GM21528 (cell line): ENCODE data around the gene RHOA.
A peak's percentile ranks its signal among the peaks of the same experiment; 100 is the strongest.
"Not testable (repeated sequence)": the region's sequence is repeated elsewhere in the genome, so short reads cannot be mapped to it uniquely, and the experiment has no call there.

Experiments used
- ATAC-seq: cut with Tn5 transposase; IDR thresholded peaks from one replicate; pipeline ENCODE4 v1.9.1; 2021; ENCODE audit warnings: mild to moderate bottlenecking, moderate library complexity; ENCODE audit not compliant: unreplicated experiment, low FRiP score

Gene RHOA

GRCh38 chr3:49412632-49413337 is 1.0 kb upstream of the RHOA start:
- ATAC-seq = no peak

- peak; percentile 39 for ATAC-seq
Measured at GRCh38 chr3:49411535-49411967, 225 bp downstream of the RHOA start.

GRCh38 chr3:49410846-49411534 is 786 bp downstream of the RHOA start:
- no peak for ATAC-seq

GRCh38 chr3:49410066-49410845 is 1.5 kb downstream of the RHOA start:
- ATAC-seq = no peak

GRCh38 chr3:49406571-49407565 is 4.9 kb downstream of the RHOA start:
- no peak for ATAC-seq

- not testable (repeated sequence) for ATAC-seq
Measured at GRCh38 chr3:49405570-49405969, 6.2 kb downstream of the RHOA start.

GRCh38 chr3:49403891-49404290 is 7.9 kb downstream of the RHOA start:
- ATAC-seq = no peak

GRCh38 chr3:49401766-49402165 is 10.0 kb downstream of the RHOA start:
- no peak for ATAC-seq

- ATAC-seq = no peak
Measured at GRCh38 chr3:49399461-49399860, 12.3 kb downstream of the RHOA start.

GRCh38 chr3:49397470-49397869 is 14.3 kb downstream of the RHOA start:
- no peak for ATAC-seq

- not testable (repeated sequence) for ATAC-seq
Measured at GRCh38 chr3:49391310-49391709, 20.5 kb downstream of the RHOA start.

- no peak for ATAC-seq
Measured at GRCh38 chr3:49389297-49389696, 22.5 kb downstream of the RHOA start.

- ATAC-seq = no peak
Measured at GRCh38 chr3:49388289-49388820, 23.4 kb downstream of the RHOA start.

GRCh38 chr3:49387721-49388120 is 24.1 kb downstream of the RHOA start:
- ATAC-seq = no peak

- ATAC-seq = no peak
Measured at GRCh38 chr3:49386056-49386756, 25.6 kb downstream of the RHOA start.

- ATAC-seq = no peak
Measured at GRCh38 chr3:49385617-49386016, 26.2 kb downstream of the RHOA start.

- no peak for ATAC-seq
Measured at GRCh38 chr3:49383387-49383786, 28.4 kb downstream of the RHOA start.

- no peak for ATAC-seq
Measured at GRCh38 chr3:49378249-49378895, 33.4 kb downstream of the RHOA start.

- ATAC-seq = no peak
Measured at GRCh38 chr3:49377483-49377882, 34.3 kb downstream of the RHOA start.
